Natural killer cell (primary cell): ENCODE results near the gene MAP2K2. TPM values are rescaled to one million over a fixed set of nuclear protein-coding genes. Genes with fewer than 3 reads are reported as not detected.

ENCODE experiments used
- ATAC-seq, 3 donors: fragments of 150-1000 bp in 2 of 3; fragments of 200-7000 bp in 1 of 3; cut with Tn5 transposase; 1 replicate in 1 of 3; 2 replicates in 2 of 3; pipeline ENCODE4 v1.10.0; 2021; ENCODE audit warnings: mild to moderate bottlenecking in 2 of 3, moderate library complexity in 2 of 3
- DNase-seq, 2 donors: peaks; one replicate each; pipeline versions ENCODE4 v3.0.0 to v3.0.0-alpha.2; 2013 to 2021; ENCODE audit warnings: mixed read lengths in 1 of 2
- H3K27ac ChIP-seq: one replicate; pipeline ENCODE4 v1.5.1; 2013; ENCODE audit warnings: mild to moderate bottlenecking, low read length
- H3K27me3 ChIP-seq: one replicate; pipeline ENCODE4 v1.6.1; 2013; ENCODE audit warnings: low read length; ENCODE audit not compliant: control insufficient read depth, insufficient read depth
- H3K36me3 ChIP-seq: one replicate; pipeline ENCODE4 v1.6.1; 2013; ENCODE audit warnings: low read length; ENCODE audit not compliant: control insufficient read depth, insufficient read depth
- H3K4me1 ChIP-seq: one replicate; pipeline ENCODE4 v1.6.1; 2013; ENCODE audit warnings: low read length; ENCODE audit not compliant: control insufficient read depth, insufficient read depth
- H3K4me3 ChIP-seq: one replicate; pipeline ENCODE4 v1.5.1; 2013; ENCODE audit warnings: low read length
- H3K9me3 ChIP-seq: one replicate; pipeline ENCODE4 v1.6.1; 2013; ENCODE audit warnings: low read length; ENCODE audit not compliant: control insufficient read depth, insufficient read depth
- H3K27ac Mint-ChIP-seq, 2 donors: one replicate each; pipeline ENCODE4 v1.8.0; 2022; ENCODE audit warnings: mild to moderate bottlenecking in 2 of 2, mixed read lengths in 2 of 2, moderate library complexity in 1 of 2
- H3K27me3 Mint-ChIP-seq, 2 donors: one replicate each; pipeline ENCODE4 v1.8.0; 2022; ENCODE audit warnings: low read depth in 2 of 2, mixed read lengths in 2 of 2
- H3K36me3 Mint-ChIP-seq: one replicate; pipeline ENCODE4 v1.8.0; 2022; ENCODE audit warnings: mixed read lengths
- H3K4me1 Mint-ChIP-seq, 2 donors: one replicate each; pipeline ENCODE4 v1.8.0; 2022; ENCODE audit warnings: mixed read lengths in 2 of 2
- H3K4me3 Mint-ChIP-seq: one replicate; pipeline ENCODE4 v1.8.0; 2022; ENCODE audit warnings: mild to moderate bottlenecking, moderate library complexity, mixed read lengths
- H3K9me3 Mint-ChIP-seq, 2 donors: one replicate each; pipeline ENCODE4 v1.8.0; 2022; ENCODE audit warnings: mixed read lengths in 2 of 2
- CTCF ChIP-seq: fragments of 200-600 bp; IDR thresholded peaks from one replicate; pipeline ENCODE4 v1.8.0; 2022; ENCODE audit warnings: antibody characterized with exemption
- WGBS: methylation state at CpG from one replicate; pipeline ENCODE4 v1.1.7; 2013; ENCODE audit warnings: missing lambda C conversion rate; ENCODE audit not compliant: insufficient coverage; 5-methylcytosine and 5-hydroxymethylcytosine counted together
- intact Hi-C: fragments of 100-400 bp; cut with micrococcal nuclease; formaldehyde crosslinking; loops from one replicate; pipeline ENCODE4 v1.14.2; 2022
- total RNA-seq, 4 donors: library from RNA; stranded (reverse); fragments of 120-200 nt in 1 of 4; gene quantifications; one replicate each; pipeline versions ENCODE4 v1.2.3 to v1.2.4, GENCODE V29; 2013 to 2022

The MAP2K2 gene
- total RNA-seq, 3 donors from 2014 or later (not counting 1 experiment from before 2014, with no cell fraction given): 137 to 154 (median 152) TPM

DNA sequence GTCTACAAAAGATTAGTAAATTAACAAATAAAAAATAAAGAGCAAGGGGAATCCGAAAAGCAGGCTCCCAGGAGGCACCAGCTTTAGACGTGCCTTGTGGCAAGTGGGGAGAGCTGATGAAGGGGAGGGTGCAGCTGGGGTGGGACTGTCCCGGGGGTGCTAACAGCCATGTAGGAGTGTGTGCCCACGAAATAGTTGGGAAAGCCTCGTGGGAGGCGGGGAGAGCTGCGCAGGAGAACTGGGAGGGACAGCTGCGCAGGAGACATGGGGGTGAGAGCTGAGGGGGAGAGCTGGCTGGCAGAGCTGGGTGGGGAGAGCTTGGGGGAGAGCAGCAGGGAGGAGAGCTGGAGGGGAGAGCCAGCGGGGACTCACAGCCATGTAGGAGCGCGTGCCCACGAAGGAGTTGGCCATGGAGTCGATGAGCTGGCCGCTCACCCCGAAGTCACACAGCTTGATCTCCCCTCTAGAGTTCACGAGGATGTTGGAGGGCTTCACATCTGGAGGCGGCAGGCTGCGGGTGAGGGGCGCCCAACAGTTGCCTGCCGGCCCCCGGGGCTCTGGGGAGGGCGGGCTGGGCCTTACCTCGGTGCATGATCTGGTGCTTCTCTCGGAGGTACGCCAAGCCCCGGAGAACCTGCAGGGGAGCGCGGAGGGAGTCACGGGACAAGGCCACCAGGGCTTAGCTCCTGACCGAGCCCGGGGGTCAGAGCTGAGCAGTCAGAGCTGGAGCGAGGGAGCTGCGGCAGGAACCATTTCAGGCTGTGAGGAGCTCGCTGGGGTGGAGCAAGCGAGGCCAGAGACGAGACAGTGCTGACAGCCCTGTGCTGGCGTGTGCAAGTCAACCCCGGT, 23.1 kb downstream of the MAP2K2 start:
- no peaks in the 10 kb centered on the region for H3K27me3 ChIP-seq
- no peak overlapping the region for H3K4me3 Mint-ChIP-seq
- DNase-seq (no peak), ATAC-seq (no peak)
- WGBS: 93% methylated on average over 38 of the region's 38 CpGs
- no peaks in the 10 kb centered on the region for H3K27me3 Mint-ChIP-seq
- TF ChIP-seq CTCF: no peak
- no peak overlapping the region for H3K27ac Mint-ChIP-seq
- no peaks in the 10 kb centered on the region for H3K36me3 Mint-ChIP-seq
- no peak overlapping the region for H3K27ac ChIP-seq
- intact Hi-C loops: no loop called here
- H3K4me1 Mint-ChIP-seq: peaks cover 18 to 26% of the 10 kb centered on the region in 2 donors
- peaks cover 53% of the 10 kb centered on the region for H3K36me3 ChIP-seq
- H3K9me3 Mint-ChIP-seq: no peaks in the 10 kb centered on the region
- H3K4me1 ChIP-seq: peaks cover 38% of the 10 kb centered on the region
- H3K4me3 ChIP-seq: no peak overlapping the region
- H3K9me3 ChIP-seq: no peaks in the 10 kb centered on the region

DNA sequence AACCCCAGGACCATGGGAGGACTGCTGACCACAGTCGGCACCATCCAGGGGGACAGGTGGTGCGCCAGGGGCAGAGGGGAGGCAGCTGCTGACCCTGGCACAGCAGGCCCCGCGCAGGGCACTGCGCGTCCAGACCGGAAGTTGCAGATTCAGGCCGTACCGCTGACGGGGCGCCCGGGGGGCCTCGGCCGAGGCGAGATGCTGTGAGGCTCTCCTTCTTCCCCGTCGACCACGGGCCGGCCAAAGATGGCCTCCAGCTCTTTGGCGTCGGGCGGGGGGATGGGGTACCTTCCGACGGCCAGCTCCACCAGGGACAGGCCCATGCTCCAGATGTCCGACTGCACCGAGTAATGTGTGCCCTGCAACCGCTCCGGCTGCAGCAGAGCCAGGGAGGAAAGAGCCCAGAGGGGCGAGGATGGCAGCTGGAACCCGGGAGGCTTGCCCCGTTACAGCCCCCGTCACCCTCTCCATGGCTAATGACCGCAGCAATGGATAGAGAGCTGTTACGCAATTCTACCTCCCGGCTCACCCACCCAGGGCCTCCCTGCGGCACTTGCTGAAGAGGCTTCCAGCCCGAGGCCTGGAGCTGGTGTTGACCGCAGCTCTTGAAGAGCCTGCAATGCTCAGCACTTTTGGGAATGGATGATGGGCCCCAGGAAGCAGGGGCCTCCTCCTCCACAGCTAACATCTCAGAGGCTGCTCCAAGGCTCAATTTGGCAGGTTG, 24.7 kb downstream of the MAP2K2 start:
- no peak overlapping the region for H3K4me3 Mint-ChIP-seq
- no peaks in the 10 kb centered on the region for H3K9me3 Mint-ChIP-seq
- Histone ChIP-seq H3K4me3 (no peak overlapping the region), H3K4me1 (peaks cover 22% of the 10 kb centered on the region), H3K9me3 (no peaks in the 10 kb centered on the region), H3K36me3 (peaks cover 63% of the 10 kb centered on the region), H3K27ac (no peak overlapping the region), H3K27me3 (no peaks in the 10 kb centered on the region)
- H3K4me1 Mint-ChIP-seq: peaks cover 2 to 9% of the 10 kb centered on the region in 2 donors
- no peaks in the 10 kb centered on the region for H3K36me3 Mint-ChIP-seq
- TF ChIP-seq CTCF: no peak
- intact Hi-C loops: no loop called here
- DNase-seq (no peak), ATAC-seq (no peak)
- H3K27ac Mint-ChIP-seq: no peak overlapping the region
- WGBS: 97% methylated on average over 38 of the region's 38 CpGs
- no peaks in the 10 kb centered on the region for H3K27me3 Mint-ChIP-seq

DNA sequence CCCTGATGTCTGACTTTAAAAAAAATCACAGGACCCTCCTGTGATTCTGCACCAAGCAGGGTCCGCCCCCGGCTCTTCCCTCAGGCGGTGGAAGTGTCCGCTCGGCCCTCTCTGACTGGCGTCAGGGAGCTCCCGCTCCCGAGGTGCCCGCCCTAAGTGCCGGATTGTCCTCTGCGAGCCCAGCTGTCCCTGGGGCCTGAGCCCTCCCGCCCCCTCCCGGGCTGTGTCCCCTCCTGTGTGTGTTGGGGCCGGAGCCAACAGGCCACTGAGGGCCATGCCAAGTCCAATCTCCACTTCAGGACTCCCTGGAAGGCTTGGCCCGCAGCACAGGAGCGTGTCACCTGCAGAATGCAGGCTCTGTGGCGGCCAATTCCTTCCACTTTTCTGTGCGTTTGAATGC, 25.4 kb downstream of the MAP2K2 start:
- H3K27me3 Mint-ChIP-seq: no peaks in the 10 kb centered on the region
- no peak overlapping the region for H3K27ac Mint-ChIP-seq
- Histone ChIP-seq H3K4me1 (peaks cover 15% of the 10 kb centered on the region), H3K27me3 (no peaks in the 10 kb centered on the region), H3K9me3 (no peaks in the 10 kb centered on the region), H3K4me3 (no peak overlapping the region), H3K36me3 (peaks cover 69% of the 10 kb centered on the region), H3K27ac (no peak overlapping the region)
- ATAC-seq (no peak), DNase-seq (no peak)
- 95% methylated on average over 18 of the region's 18 CpGs for WGBS
- intact Hi-C loops: no loop called here
- no peaks in the 10 kb centered on the region for H3K36me3 Mint-ChIP-seq
- H3K9me3 Mint-ChIP-seq: no peaks in the 10 kb centered on the region
- peaks cover 0 to 2% of the 10 kb centered on the region in 2 donors for H3K4me1 Mint-ChIP-seq
- no peak for TF ChIP-seq CTCF
- H3K4me3 Mint-ChIP-seq: no peak overlapping the region
